ENCODE measurements around the gene EMC1. TPM values are rescaled to one million over a fixed set of nuclear protein-coding genes. Genes with fewer than 3 reads are reported as not detected.

The EMC1 gene
- total and polyA plus RNA-seq, 2 donors (not counting 3 experiments of a cell fraction or from before 2014, with no cell fraction given), result 77.5 to 164 TPM

DNA sequence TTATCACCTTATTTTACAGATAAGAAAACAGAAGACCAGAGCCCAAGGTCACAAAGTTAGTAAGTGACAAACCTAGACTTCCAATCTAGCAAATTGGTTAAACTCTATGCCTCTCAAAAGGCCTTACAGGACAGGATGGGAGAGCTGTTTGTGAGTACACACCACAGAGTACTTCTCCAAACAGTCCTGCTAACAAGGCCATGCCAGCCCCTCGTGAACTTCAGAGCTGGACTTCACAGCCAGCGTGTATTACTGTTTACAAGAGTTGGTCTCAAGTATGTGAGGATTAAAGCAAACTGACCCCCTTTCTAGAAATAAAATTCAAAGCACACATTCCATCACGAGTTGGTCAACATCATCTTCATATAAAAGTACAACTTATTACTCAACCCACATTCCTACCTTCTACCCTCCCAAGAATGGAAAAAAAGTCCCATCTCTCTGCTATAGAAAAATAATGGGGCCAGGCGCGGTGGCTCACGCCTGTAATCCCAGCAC, 21.4 kb downstream of the EMC1 start:
- H3K27ac ChIP-seq (ENCODE audit: insufficient read depth, low read depth, low read length), result no peak overlapping the region
- H3K9me3 ChIP-seq (replicated peaks; ENCODE audit: control insufficient read depth, insufficient read depth, low read length), result no peaks in the 10 kb centered on the region
- ChIA-PET POLR2A (no interaction called here), CTCF (interaction anchor here (1.6 to 5.9 kb wide), 2 partner anchors 10 to 11 kb away, joined by 4 to 24 read pairs; no protein-coding TSS in a partner anchor)
- no peak overlapping the region for H2AFZ ChIP-seq (ENCODE audit: low read depth, low read length)
- H3K9ac ChIP-seq (replicated peaks; ENCODE audit: extremely low read depth, insufficient read depth, low read length), result no peak overlapping the region
- H3K27me3 ChIP-seq (ENCODE audit: control insufficient read depth in 2 of 2, insufficient read depth in 2 of 2, low read length in 2 of 2), result no peaks in the 10 kb centered on the region
- H3K4me2 ChIP-seq (ENCODE audit: insufficient read depth, low read length), result no peak overlapping the region
- H3K9me1 ChIP-seq (replicated peaks; ENCODE audit: control insufficient read depth, extremely low read depth, insufficient read depth, low read length), result no peaks in the 10 kb centered on the region
- intact Hi-C loops (cut with micrococcal nuclease), result no loop called here
- no peaks in the 10 kb centered on the region for H3K79me2 ChIP-seq (ENCODE audit: control insufficient read depth, insufficient read depth, low read length)
- TF ChIP-seq GATA2 (IDR thresholded peaks at IDR 0.05; ENCODE audit: insufficient read depth, insufficient read length, low read depth, low read length) (no peak), JUN (IDR thresholded peaks at IDR 0.05; ENCODE audit: borderline replicate concordance, insufficient read depth, insufficient read length, low read depth) (no peak), POLR2A (IDR thresholded peaks at IDR 0.05; ENCODE audit: low read depth, low read length) (no peak), CTCF (IDR thresholded peaks at IDR 0.05; ENCODE audit: extremely low read depth in 1 of 2, insufficient read depth in 1 of 2, low read depth in 1 of 2, low read length in 2 of 2) (no peak), FOS (IDR thresholded peaks at IDR 0.05; ENCODE audit: borderline replicate concordance, insufficient read depth, low read length) (no peak), POLR2AphosphoS5 (IDR thresholded peaks at IDR 0.05; ENCODE audit: insufficient read depth, low read depth, low read length) (no peak), EZH2 (IDR thresholded peaks at IDR 0.05; ENCODE audit: borderline replicate concordance, low read depth, low read length, severe bottlenecking) (no peak), MYC (IDR thresholded peaks at IDR 0.05; ENCODE audit: low read depth, low read length) (no peak)
- TF ChIP-seq, protein P1, sequence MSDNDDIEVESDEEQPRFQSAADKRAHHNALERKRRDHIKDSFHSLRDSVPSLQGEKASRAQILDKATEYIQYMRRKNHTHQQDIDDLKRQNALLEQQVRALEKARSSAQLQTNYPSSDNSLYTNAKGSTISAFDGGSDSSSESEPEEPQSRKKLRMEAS (IDR thresholded peaks at IDR 0.05; ENCODE audit: insufficient read depth, insufficient read length), result no peak
- H4K20me1 ChIP-seq (replicated peaks; ENCODE audit: control insufficient read depth, extremely low read depth, insufficient read depth, low read length), result no peaks in the 10 kb centered on the region
- no peaks in the 10 kb centered on the region for H3K4me1 ChIP-seq (ENCODE audit: control insufficient read depth, extremely low read depth, insufficient read depth, low read length)
- no TSS peak for BruUV-seq (replicated peaks)
- dilution Hi-C loops (cut with MboI; ENCODE audit: extremely low pct_ligation_motif_present, low sequenced_read_pairs), result no loop called here
- DNase-seq (ENCODE audit: low read depth, low spot score) (no peak), FAIRE-seq (no peak)
- no peak overlapping the region for H3K4me3 ChIP-seq (replicated peaks in 1 of 3; ENCODE audit: insufficient read depth in 1 of 3, low read depth in 1 of 3, low read length in 3 of 3)
- H3K36me3 ChIP-seq (ENCODE audit: control insufficient read depth in 2 of 2, extremely low read depth in 1 of 2, insufficient read depth in 2 of 2, low read length in 2 of 2), result peaks cover 42 to 51% of the 10 kb centered on the region in 2 experiments

All from endothelial cell of umbilical vein (primary cell).